GM19023 (cell line): ENCODE data around the gene AVEN.
"Not testable (repeated sequence)": the region's sequence is repeated elsewhere in the genome, so short reads cannot be mapped to it uniquely, and the experiment has no call there.

Experiments
- ATAC-seq: cut with Tn5 transposase; IDR thresholded peaks from one replicate; pipeline ENCODE4 v1.9.1; 2021; ENCODE audit warnings: mild to moderate bottlenecking, moderate library complexity; ENCODE audit not compliant: unreplicated experiment

The AVEN gene

GRCh38 chr15:34043391-34043790, 4.4 kb upstream of the AVEN start:
- ATAC-seq, result no peak

- peak; percentile 3 for ATAC-seq
Observed at GRCh38 chr15:34039790-34040113, 748 bp upstream of the AVEN start.

- ATAC-seq, result peak; percentile 74
Observed at GRCh38 chr15:34038023-34038870, 757 bp downstream of the AVEN start.

- no peak for ATAC-seq
Observed at GRCh38 chr15:34031987-34032760, 6.8 kb downstream of the AVEN start.

- no peak for ATAC-seq
Observed at GRCh38 chr15:34027606-34028005, 11.4 kb downstream of the AVEN start.

- ATAC-seq, result no peak
Observed at GRCh38 chr15:34025252-34025651, 13.8 kb downstream of the AVEN start.

GRCh38 chr15:34023907-34024306, 15.1 kb downstream of the AVEN start:
- ATAC-seq, result no peak

GRCh38 chr15:34019369-34019990, 19.5 kb downstream of the AVEN start:
- ATAC-seq, result no peak

- ATAC-seq, result not testable (repeated sequence)
Observed at GRCh38 chr15:34018738-34019137, 20.3 kb downstream of the AVEN start.

- no peak for ATAC-seq
Observed at GRCh38 chr15:34018021-34018645, 20.9 kb downstream of the AVEN start.

GRCh38 chr15:34014556-34014955, 24.4 kb downstream of the AVEN start:
- no peak for ATAC-seq

- ATAC-seq, result no peak
Observed at GRCh38 chr15:34013746-34014145, 25.3 kb downstream of the AVEN start.

GRCh38 chr15:34012461-34013028, 26.5 kb downstream of the AVEN start:
- ATAC-seq, result no peak

- ATAC-seq, result no peak
Observed at GRCh38 chr15:34011481-34011880, 27.5 kb downstream of the AVEN start.

- ATAC-seq, result no peak
Observed at GRCh38 chr15:34010921-34011320, 28.1 kb downstream of the AVEN start.

GRCh38 chr15:34009656-34010055, 29.3 kb downstream of the AVEN start:
- no peak for ATAC-seq

GRCh38 chr15:34006381-34006780, 32.6 kb downstream of the AVEN start:
- ATAC-seq, result no peak

- ATAC-seq, result no peak
Observed at GRCh38 chr15:34001536-34001935, 37.5 kb downstream of the AVEN start.

- ATAC-seq, result not testable (repeated sequence)
Observed at GRCh38 chr15:33995666-33996065, 43.3 kb downstream of the AVEN start.

GRCh38 chr15:33994005-33994615, 44.9 kb downstream of the AVEN start:
- ATAC-seq, result no peak

GRCh38 chr15:33988384-33988783, 50.6 kb downstream of the AVEN start:
- ATAC-seq, result no peak
